Activated naive CD4-positive, alpha-beta T cell treated with anti-CD3 and anti-CD28 coated beads, Interleukin-2, amount 50 U/mL, for 24 hours (primary cell): ENCODE results near the gene SORCS1.

Experiments
- H3K27ac Mint-ChIP-seq: one replicate; pipeline ENCODE4 v1.8.0; 2021; ENCODE audit warnings: mild to moderate bottlenecking, mixed read lengths
- H3K27me3 Mint-ChIP-seq: one replicate; pipeline ENCODE4 v1.8.0; 2021; ENCODE audit warnings: mixed read lengths
- H3K36me3 Mint-ChIP-seq: one replicate; pipeline ENCODE4 v1.8.0; 2021; ENCODE audit warnings: mixed read lengths
- H3K4me1 Mint-ChIP-seq: one replicate; pipeline ENCODE4 v1.8.0; 2021; ENCODE audit warnings: mixed read lengths
- H3K4me3 Mint-ChIP-seq: one replicate; pipeline ENCODE4 v1.8.0; 2021; ENCODE audit warnings: mild to moderate bottlenecking, mixed read lengths
- H3K9me3 Mint-ChIP-seq: one replicate; pipeline ENCODE4 v1.8.0; 2021; ENCODE audit warnings: mixed read lengths

SORCS1 gene

GRCh38 chr10:107163881-107164861 is at the start of gene SORCS1:
Gene SORCS1 (minus strand): TSS chr10:107164706.
- Mint-ChIP-seq H3K27me3 (peaks cover 23% of the 10 kb centered on the region), H3K9me3 (no peaks in the 10 kb centered on the region), H3K4me1 (peaks cover 3% of the 10 kb centered on the region), H3K36me3 (no peaks in the 10 kb centered on the region), H3K4me3 (no peak within 1 kb of the TSS), H3K27ac (no peak within 1 kb of the TSS)

GRCh38 chr10:107214261-107214660 is 49.8 kb upstream of the SORCS1 start:
- Mint-ChIP-seq H3K36me3 (no peaks in the 10 kb centered on the region), H3K9me3 (peaks cover 8% of the 10 kb centered on the region), H3K4me3 (no peak overlapping the region), H3K27ac (no peak overlapping the region), H3K27me3 (peaks cover 2% of the 10 kb centered on the region), H3K4me1 (no peaks in the 10 kb centered on the region)

DNA sequence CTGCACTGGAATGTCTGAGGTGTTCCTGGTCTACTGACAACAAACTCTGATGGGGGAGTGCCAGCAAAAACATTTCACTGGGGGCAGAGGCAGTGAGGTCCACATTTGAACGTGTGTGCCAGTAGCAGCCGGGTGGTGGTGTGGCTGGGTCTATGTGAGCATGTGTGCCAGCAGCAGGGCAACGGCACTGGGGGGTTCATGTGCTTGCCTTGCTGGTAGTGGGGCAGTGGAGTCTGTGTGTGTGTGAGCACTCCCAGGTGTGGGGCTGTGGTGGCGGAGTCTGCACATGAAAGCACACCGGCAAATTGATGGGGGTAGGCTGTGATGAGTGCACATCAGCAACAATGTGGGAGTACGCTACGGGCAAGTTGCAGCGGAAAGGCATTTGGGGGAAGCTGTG is 49.4 kb upstream of the SORCS1 start:
- Mint-ChIP-seq H3K36me3 (no peaks in the 10 kb centered on the region), H3K4me3 (no peak overlapping the region), H3K4me1 (no peaks in the 10 kb centered on the region), H3K27me3 (peaks cover 2% of the 10 kb centered on the region), H3K9me3 (peaks cover 8% of the 10 kb centered on the region), H3K27ac (no peak overlapping the region)

- H3K4me1 Mint-ChIP-seq = no peaks in the 10 kb centered on the region
- no peak overlapping the region for H3K4me3 Mint-ChIP-seq
- no peak overlapping the region for H3K27ac Mint-ChIP-seq
- no peaks in the 10 kb centered on the region for H3K36me3 Mint-ChIP-seq
- H3K27me3 Mint-ChIP-seq = no peaks in the 10 kb centered on the region
- no peaks in the 10 kb centered on the region for H3K9me3 Mint-ChIP-seq
Observed at GRCh38 chr10:107206833-107207232, 42.3 kb upstream of the SORCS1 start.

- peaks cover 3% of the 10 kb centered on the region for H3K4me1 Mint-ChIP-seq
- H3K4me3 Mint-ChIP-seq = no peak overlapping the region
- H3K27me3 Mint-ChIP-seq = peaks cover 10% of the 10 kb centered on the region
- no peaks in the 10 kb centered on the region for H3K36me3 Mint-ChIP-seq
- no peaks in the 10 kb centered on the region for H3K9me3 Mint-ChIP-seq
- H3K27ac Mint-ChIP-seq = no peak overlapping the region
Observed at GRCh38 chr10:107169516-107169915, 5.0 kb upstream of the SORCS1 start.

DNA sequence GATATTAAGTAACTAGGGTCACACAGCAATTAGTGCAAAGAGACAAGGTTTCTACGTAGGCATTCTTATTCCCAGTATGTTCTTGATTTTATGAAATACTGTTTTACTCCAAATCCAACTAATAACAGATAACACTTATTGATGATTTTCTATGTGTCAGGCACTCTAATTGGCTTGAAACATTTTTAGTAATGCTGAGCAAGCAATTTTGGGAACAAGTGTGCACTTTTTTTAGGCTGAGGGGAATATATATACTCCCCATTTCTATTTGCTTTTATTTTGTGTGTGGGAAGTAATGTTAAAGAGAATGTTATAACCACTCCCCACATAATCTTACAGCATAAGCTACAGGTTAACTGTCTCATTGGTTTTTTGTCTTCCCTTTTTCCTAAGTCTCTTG is 4.2 kb upstream of the SORCS1 start:
- Mint-ChIP-seq H3K4me1 (peaks cover 3% of the 10 kb centered on the region), H3K9me3 (no peaks in the 10 kb centered on the region), H3K27ac (no peak overlapping the region), H3K36me3 (no peaks in the 10 kb centered on the region), H3K4me3 (no peak overlapping the region), H3K27me3 (peaks cover 10% of the 10 kb centered on the region)

GRCh38 chr10:107166403-107166802 is 1.9 kb upstream of the SORCS1 start:
- Mint-ChIP-seq H3K4me3 (no peak overlapping the region), H3K4me1 (peaks cover 3% of the 10 kb centered on the region), H3K36me3 (no peaks in the 10 kb centered on the region), H3K27me3 (peaks cover 22% of the 10 kb centered on the region), H3K27ac (no peak overlapping the region), H3K9me3 (no peaks in the 10 kb centered on the region)

DNA sequence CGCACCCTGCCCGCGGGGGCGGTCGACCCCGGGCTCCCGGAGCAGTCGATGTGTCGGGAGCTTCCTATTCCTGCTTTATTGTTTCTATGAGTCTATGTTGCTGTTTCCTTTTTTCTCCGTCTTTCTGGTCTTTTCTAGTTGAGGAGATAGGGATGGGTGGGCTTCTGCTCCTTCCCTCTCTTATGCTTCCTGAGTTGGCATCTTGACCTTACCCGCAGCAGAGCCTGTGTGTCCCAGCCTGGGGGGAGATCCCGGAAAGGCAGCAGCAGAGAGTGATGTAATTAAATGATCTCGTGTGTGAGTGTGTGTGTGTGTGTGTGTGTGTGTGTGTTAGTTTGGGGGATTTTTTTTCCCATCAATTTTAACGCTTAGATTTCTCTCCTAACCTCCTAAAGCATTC is 486 bp upstream of the SORCS1 start:
- H3K4me1 Mint-ChIP-seq = peaks cover 3% of the 10 kb centered on the region
- peaks cover 23% of the 10 kb centered on the region for H3K27me3 Mint-ChIP-seq
- H3K4me3 Mint-ChIP-seq = no peak overlapping the region
- H3K27ac Mint-ChIP-seq = no peak overlapping the region
- H3K9me3 Mint-ChIP-seq = no peaks in the 10 kb centered on the region
- H3K36me3 Mint-ChIP-seq = no peaks in the 10 kb centered on the region

DNA sequence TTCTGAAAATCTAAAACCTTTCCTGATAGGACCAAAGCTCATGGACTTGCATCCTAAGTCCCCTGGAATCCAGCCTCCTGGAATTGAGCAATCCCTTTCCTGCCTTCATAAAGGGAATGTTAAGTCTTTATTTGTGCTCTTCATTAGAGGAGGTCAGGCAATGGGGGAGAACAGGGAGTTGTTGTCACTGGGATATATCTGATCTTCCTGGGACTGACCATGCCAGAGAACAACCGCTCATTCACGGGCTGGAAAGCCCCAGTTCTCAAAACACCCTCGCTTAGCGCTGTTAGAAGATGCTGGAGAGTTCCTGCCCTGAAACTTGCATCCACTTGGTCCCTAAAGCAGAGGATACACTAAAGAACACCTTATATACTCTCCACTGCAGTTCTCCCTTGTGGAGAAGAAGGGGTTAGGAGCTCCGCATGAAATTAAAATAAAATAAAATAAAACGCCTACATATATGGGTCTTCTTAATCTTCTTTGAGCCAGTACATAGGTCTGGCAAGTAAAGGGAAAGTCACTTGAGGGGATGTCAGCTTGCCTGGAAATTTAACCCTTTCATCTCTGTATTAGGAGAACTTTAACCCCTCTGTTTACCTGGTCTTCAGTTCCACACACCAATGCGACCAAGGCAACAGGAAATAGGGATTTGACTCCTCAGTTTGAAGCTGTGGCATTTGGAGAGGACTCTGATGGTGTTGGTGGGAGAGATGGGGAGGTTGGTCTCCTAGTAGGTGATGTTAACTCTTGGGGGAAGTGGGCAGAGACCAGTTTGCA is 1.2 kb downstream of the SORCS1 start:
- Mint-ChIP-seq H3K27me3 (peaks cover 23% of the 10 kb centered on the region), H3K27ac (no peak overlapping the region), H3K4me1 (peaks cover 3% of the 10 kb centered on the region), H3K36me3 (no peaks in the 10 kb centered on the region), H3K4me3 (no peak overlapping the region), H3K9me3 (no peaks in the 10 kb centered on the region)

DNA sequence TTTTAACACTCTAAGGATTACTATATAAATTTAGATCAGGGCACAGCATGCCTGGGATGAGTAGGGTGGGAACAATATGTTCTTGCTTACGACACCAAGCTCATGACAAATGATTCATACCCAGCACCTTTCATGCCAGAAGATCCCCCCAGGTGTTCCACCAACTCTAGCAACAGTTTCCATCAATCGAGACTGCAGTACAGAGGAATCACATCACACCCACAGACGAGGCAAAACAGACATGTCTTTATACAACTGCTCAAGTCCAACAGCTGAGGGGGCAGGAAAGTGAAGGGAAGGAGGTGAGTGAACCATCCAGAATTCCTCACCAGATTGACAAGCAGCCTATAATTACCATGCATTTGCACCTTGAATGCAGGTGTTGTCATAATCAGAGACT is 3.6 kb downstream of the SORCS1 start:
- H3K4me1 Mint-ChIP-seq = peaks cover 3% of the 10 kb centered on the region
- H3K27ac Mint-ChIP-seq = no peak overlapping the region
- no peaks in the 10 kb centered on the region for H3K36me3 Mint-ChIP-seq
- H3K27me3 Mint-ChIP-seq = peaks cover 21% of the 10 kb centered on the region
- H3K4me3 Mint-ChIP-seq = no peak overlapping the region
- no peaks in the 10 kb centered on the region for H3K9me3 Mint-ChIP-seq

- Mint-ChIP-seq H3K9me3 (no peaks in the 10 kb centered on the region), H3K4me1 (peaks cover under 1% of the 10 kb centered on the region), H3K4me3 (no peak overlapping the region), H3K36me3 (no peaks in the 10 kb centered on the region), H3K27me3 (peaks cover 14% of the 10 kb centered on the region), H3K27ac (no peak overlapping the region)
Observed at GRCh38 chr10:107159871-107160270, 4.6 kb downstream of the SORCS1 start.

DNA sequence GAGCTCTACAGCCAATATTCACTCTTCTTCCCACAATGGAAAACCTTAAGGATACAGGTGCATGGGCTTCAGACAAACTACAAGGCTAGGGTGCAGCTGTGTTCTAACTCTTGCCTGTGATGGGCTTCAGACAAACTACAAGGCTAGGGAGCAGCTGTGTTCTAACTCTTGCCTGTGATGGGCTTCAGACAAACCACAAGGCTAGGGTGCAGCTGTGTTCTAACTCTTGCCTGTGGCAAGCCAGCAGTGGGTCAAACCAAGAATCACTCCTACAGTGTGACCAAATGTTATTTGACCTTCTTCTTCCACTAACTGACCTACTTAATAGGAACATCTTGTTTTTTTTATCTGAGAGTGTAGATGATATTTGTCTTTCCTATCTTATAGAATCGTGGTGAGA is 7.4 kb downstream of the SORCS1 start:
- H3K27ac Mint-ChIP-seq = no peak overlapping the region
- peaks cover 5% of the 10 kb centered on the region for H3K27me3 Mint-ChIP-seq
- H3K9me3 Mint-ChIP-seq = no peaks in the 10 kb centered on the region
- no peaks in the 10 kb centered on the region for H3K4me1 Mint-ChIP-seq
- H3K36me3 Mint-ChIP-seq = no peaks in the 10 kb centered on the region
- H3K4me3 Mint-ChIP-seq = no peak overlapping the region

- H3K36me3 Mint-ChIP-seq = no peaks in the 10 kb centered on the region
- H3K4me1 Mint-ChIP-seq = no peaks in the 10 kb centered on the region
- H3K4me3 Mint-ChIP-seq = no peak overlapping the region
- no peaks in the 10 kb centered on the region for H3K27me3 Mint-ChIP-seq
- peaks cover 10% of the 10 kb centered on the region for H3K9me3 Mint-ChIP-seq
- no peak overlapping the region for H3K27ac Mint-ChIP-seq
Observed at GRCh38 chr10:107152087-107152486, 12.4 kb downstream of the SORCS1 start.

GRCh38 chr10:107148906-107149305 is 15.6 kb downstream of the SORCS1 start:
- Mint-ChIP-seq H3K4me3 (no peak overlapping the region), H3K4me1 (no peaks in the 10 kb centered on the region), H3K27ac (no peak overlapping the region), H3K9me3 (peaks cover 10% of the 10 kb centered on the region), H3K27me3 (no peaks in the 10 kb centered on the region), H3K36me3 (no peaks in the 10 kb centered on the region)

- Mint-ChIP-seq H3K36me3 (no peaks in the 10 kb centered on the region), H3K27me3 (no peaks in the 10 kb centered on the region), H3K27ac (no peak overlapping the region), H3K9me3 (no peaks in the 10 kb centered on the region), H3K4me3 (no peak overlapping the region), H3K4me1 (no peaks in the 10 kb centered on the region)
Observed at GRCh38 chr10:107144490-107144889, 20.0 kb downstream of the SORCS1 start.

DNA sequence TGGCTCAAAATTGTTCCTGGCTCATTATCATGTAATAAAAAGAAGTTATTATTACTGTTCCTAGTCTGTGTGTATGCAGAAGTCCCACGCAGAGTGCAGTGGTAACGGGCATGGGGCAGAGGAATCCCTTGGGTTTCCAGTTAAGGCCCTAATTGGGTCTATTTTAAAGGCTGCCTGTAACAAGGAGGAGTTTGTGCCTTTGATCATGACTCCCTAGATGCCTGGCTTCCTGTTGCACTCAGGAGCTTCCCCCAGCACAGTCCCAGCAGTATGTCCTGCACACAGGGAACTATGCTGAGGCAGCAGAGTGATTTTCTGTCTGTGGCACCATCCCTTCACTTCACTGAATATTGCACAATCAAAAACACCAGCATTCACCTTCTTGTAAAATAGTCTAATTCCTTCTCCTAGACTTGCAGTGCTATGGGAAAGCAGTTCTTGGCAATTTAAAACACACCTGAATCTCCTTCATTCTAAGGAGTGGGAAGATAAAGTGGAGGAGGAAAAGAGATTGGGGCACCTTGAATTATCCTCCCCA is 22.9 kb downstream of the SORCS1 start:
- Mint-ChIP-seq H3K4me1 (no peaks in the 10 kb centered on the region), H3K27ac (no peak overlapping the region), H3K9me3 (no peaks in the 10 kb centered on the region), H3K27me3 (no peaks in the 10 kb centered on the region), H3K36me3 (no peaks in the 10 kb centered on the region), H3K4me3 (no peak overlapping the region)
